ENCODE measurements around the gene PSD4. TPM values are rescaled to one million over a fixed set of nuclear protein-coding genes. Genes with fewer than 3 reads are reported as not detected.

Gene PSD4
- total RNA-seq, 1 donor = 4.7 TPM

GRCh38 chr2:113229795-113230194 lies 56.0 kb downstream of the PSD4 start:
- no peak for DNase-seq (ENCODE audit: low read depth)
- TF ChIP-seq CTCF (IDR thresholded peaks at IDR 0.05; ENCODE audit: insufficient read depth, low read depth, low read length) = no peak
- no peak overlapping the region for H3K4me3 ChIP-seq (ENCODE audit: low read depth, low read length)

- H3K4me3 ChIP-seq (ENCODE audit: low read depth, low read length) = no peak overlapping the region
- DNase-seq (ENCODE audit: low read depth) = peak; percentile 36
- no peak for TF ChIP-seq CTCF (IDR thresholded peaks at IDR 0.05; ENCODE audit: insufficient read depth, low read depth, low read length)
Observed at GRCh38 chr2:113230531-113230930, 56.8 kb downstream of the PSD4 start.

- DNase-seq (ENCODE audit: low read depth) = no peak
- TF ChIP-seq CTCF (IDR thresholded peaks at IDR 0.05; ENCODE audit: insufficient read depth, low read depth, low read length) = no peak
- H3K4me3 ChIP-seq (ENCODE audit: low read depth, low read length) = no peak overlapping the region
Observed at GRCh38 chr2:113231064-113231463, 57.3 kb downstream of the PSD4 start.

- no peak for TF ChIP-seq CTCF (IDR thresholded peaks at IDR 0.05; ENCODE audit: insufficient read depth, low read depth, low read length)
- no peak for DNase-seq (ENCODE audit: low read depth)
- H3K4me3 ChIP-seq (ENCODE audit: low read depth, low read length) = no peak overlapping the region
Observed at GRCh38 chr2:113232123-113232522, 58.4 kb downstream of the PSD4 start.

GRCh38 chr2:113232740-113233139 lies 59.0 kb downstream of the PSD4 start:
- no peak overlapping the region for H3K4me3 ChIP-seq (ENCODE audit: low read depth, low read length)
- no peak for DNase-seq (ENCODE audit: low read depth)
- no peak for TF ChIP-seq CTCF (IDR thresholded peaks at IDR 0.05; ENCODE audit: insufficient read depth, low read depth, low read length)

GRCh38 chr2:113233593-113234550 lies 60.1 kb downstream of the PSD4 start:
- DNase-seq (ENCODE audit: low read depth) = no peak
- TF ChIP-seq CTCF (IDR thresholded peaks at IDR 0.05; ENCODE audit: insufficient read depth, low read depth, low read length) = peak; percentile 26
- no peak overlapping the region for H3K4me3 ChIP-seq (ENCODE audit: low read depth, low read length)
